Tibial nerve (tissue), 4 donors: ENCODE measurements around the gene JAKMIP1.

Experiments
- CTCF ChIP-seq, 5 experiments: fragments of 200-600 bp in 3 of 5; fragments of 450-650 bp in 2 of 5; sonication (generic) in 3 of 5; IDR thresholded peaks; one replicate each; pipeline ENCODE4 v1.5.1; 2016 to 2019; ENCODE audit warnings: antibody characterized with exemption in 5 of 5, mild to moderate bottlenecking in 3 of 5, moderate library complexity in 2 of 5
- EP300 ChIP-seq, 2 donors: sonication (generic); formaldehyde crosslinking; IDR thresholded peaks; one replicate each; pipeline ENCODE4 v1.6.1; 2017; ENCODE audit warnings: antibody characterized with exemption in 2 of 2, mild to moderate bottlenecking in 1 of 2
- POLR2A ChIP-seq, 2 donors: fragments of 450-650 bp; IDR thresholded peaks; one replicate each; pipeline ENCODE4 v1.6.1; 2017; ENCODE audit warnings: antibody characterized with exemption in 2 of 2, mild to moderate bottlenecking in 2 of 2, moderate library complexity in 2 of 2

GRCh38 chr4:6114601-6115000 lies 85.7 kb downstream of the JAKMIP1 start:
- TF ChIP-seq CTCF (IDR thresholded peaks at IDR 0.05) (no peak), POLR2A (IDR thresholded peaks at IDR 0.05) (no peak), EP300 (IDR thresholded peaks at IDR 0.05) (no peak)
